ENCODE measurements around the gene MDK.
"Not testable (repeated sequence)": the region's sequence is repeated elsewhere in the genome, so short reads cannot be mapped to it uniquely, and the experiment has no call there.

MDK gene

DNA sequence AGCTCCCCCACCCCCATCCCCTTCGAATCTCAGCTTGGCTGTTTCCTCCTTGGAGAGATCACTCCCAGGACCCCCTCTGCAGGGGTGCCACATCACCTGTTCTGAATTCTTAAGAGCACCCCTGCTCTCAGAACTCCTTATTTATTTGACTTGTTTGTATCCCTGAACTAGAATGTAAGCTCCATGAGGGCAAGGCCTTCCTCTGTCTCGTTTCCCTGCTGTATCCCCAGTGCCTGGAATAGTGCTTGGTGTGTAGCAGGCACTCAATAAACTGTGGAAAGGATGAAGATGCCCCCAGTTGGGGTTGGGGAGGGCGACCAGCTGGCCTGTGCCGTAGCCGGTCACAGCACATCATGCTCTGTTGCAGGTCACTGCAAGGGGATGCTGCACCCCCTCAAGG is 3.6 kb upstream of the MDK start:
- no peaks in the 10 kb centered on the region for H3K27me3 ChIP-seq (replicated peaks)
- TF ChIP-seq, protein P1, sequence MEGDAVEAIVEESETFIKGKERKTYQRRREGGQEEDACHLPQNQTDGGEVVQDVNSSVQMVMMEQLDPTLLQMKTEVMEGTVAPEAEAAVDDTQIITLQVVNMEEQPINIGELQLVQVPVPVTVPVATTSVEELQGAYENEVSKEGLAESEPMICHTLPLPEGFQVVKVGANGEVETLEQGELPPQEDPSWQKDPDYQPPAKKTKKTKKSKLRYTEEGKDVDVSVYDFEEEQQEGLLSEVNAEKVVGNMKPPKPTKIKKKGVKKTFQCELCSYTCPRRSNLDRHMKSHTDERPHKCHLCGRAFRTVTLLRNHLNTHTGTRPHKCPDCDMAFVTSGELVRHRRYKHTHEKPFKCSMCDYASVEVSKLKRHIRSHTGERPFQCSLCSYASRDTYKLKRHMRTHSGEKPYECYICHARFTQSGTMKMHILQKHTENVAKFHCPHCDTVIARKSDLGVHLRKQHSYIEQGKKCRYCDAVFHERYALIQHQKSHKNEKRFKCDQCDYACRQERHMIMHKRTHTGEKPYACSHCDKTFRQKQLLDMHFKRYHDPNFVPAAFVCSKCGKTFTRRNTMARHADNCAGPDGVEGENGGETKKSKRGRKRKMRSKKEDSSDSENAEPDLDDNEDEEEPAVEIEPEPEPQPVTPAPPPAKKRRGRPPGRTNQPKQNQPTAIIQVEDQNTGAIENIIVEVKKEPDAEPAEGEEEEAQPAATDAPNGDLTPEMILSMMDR (IDR thresholded peaks at IDR 0.05; ENCODE audit: low read depth, low read length, missing control alignments), result no peak
- no peak overlapping the region for H3K27ac ChIP-seq
- in situ Hi-C loops (cut with HindIII; ENCODE audit: low pct_ligation_motif_present, low sequenced_read_pairs), result no loop called here
- no peak overlapping the region for H3K4me3 ChIP-seq (ENCODE audit: low read depth, low read length)
- H3K36me3 ChIP-seq (replicated peaks), result peaks cover 37% of the 10 kb centered on the region
- no peak for DNase-seq

DNA sequence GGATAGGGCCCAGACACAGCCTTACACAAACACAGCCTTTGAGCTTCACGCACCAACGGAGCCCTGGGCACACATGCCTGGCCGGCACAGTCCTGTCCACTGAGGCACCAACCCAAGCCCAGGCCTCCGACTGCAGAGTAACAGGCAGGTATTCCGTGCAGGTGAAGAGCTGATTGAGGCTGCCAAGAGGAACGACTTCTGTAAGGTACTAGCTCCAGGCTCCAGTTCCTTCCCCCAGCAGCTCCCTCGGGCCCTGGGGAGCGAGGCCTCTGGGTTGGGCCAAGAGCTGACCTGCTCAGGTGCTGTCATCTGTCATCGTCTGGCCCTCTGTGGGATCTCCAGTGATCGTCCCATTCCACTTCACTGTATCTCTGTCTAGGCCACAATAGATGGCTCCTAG is 3.2 kb upstream of the MDK start:
- Histone ChIP-seq H3K36me3 (replicated peaks) (peaks cover 36% of the 10 kb centered on the region), H3K27me3 (replicated peaks) (no peaks in the 10 kb centered on the region), H3K27ac (no peak overlapping the region), H3K4me3 (ENCODE audit: low read depth, low read length) (no peak overlapping the region)
- TF ChIP-seq, protein P1 (IDR thresholded peaks at IDR 0.05; ENCODE audit: low read depth, low read length, missing control alignments), result no peak
- no peak for DNase-seq
- in situ Hi-C loops (cut with HindIII; ENCODE audit: low pct_ligation_motif_present, low sequenced_read_pairs), result no loop called here

DNA sequence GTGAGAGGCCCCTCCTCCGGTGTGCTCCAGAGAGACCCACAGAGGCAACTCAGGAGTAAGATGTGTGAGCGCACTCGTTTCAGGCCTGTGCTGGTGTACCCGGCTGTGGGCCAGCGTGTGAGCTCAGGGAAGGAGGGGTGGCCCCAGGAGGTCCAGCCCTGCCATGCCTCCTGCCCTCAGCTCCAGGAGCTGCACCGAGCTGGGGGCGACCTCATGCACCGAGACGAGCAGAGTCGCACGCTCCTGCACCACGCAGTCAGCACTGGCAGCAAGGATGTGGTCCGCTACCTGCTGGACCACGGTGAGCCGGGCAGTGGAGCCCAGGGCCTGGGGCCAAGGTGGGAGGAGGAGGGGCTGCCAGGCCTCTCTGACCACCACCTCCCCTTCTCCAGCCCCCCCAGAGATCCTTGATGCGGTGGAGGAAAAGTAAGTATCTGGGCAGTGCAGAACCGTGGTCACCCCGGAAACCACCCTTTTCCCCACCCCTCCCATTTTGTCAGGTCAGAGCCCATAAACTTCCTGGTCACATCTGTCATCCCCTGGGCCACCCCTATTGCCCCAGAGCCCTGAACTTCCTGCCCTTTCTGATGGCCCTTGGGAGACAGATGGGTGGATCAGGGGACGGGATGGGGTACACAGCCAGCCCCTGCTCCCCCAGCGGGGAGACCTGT is 2.5 kb upstream of the MDK start:
- Histone ChIP-seq H3K27ac (no peak overlapping the region), H3K36me3 (replicated peaks) (peaks cover 36% of the 10 kb centered on the region), H3K27me3 (replicated peaks) (no peaks in the 10 kb centered on the region), H3K4me3 (ENCODE audit: low read depth, low read length) (no peak overlapping the region)
- TF ChIP-seq, protein P1 (IDR thresholded peaks at IDR 0.05; ENCODE audit: low read depth, low read length, missing control alignments), result no peak
- in situ Hi-C loops (cut with HindIII; ENCODE audit: low pct_ligation_motif_present, low sequenced_read_pairs), result no loop called here
- DNase-seq, result no peak

DNA sequence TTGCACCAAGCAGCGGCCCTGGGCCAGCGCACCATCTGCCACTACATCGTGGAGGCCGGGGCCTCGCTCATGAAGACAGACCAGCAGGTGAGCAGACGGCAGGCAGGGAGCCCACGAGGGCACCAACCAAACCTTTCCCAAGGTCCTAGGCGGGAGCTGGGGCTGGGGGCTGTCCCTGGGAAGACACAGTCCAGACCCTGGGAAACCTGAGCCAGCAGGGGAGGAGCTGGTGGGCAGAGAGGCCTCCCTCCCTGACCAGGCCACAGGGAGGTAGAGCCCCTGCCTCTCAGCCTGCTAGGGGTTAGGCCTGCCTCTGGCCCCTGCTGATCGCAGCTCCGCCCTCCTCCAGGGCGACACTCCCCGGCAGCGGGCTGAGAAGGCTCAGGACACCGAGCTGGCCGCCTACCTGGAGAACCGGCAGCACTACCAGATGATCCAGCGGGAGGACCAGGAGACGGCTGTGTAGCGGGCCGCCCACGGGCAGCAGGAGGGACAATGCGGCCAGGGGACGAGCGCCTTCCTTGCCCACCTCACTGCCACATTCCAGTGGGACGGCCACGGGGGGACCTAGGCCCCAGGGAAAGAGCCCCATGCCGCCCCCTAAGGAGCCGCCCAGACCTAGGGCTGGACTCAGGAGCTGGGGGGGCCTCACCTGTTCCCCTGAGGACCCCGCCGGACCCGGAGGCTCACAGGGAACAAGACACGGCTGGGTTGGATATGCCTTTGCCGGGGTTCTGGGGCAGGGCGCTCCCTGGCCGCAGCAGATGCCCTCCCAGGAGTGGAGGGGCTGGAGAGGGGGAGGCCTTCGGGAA is 1.8 kb upstream of the MDK start:
- H3K27ac ChIP-seq; H3K27me3 ChIP-seq (replicated peaks); DNase-seq; H3K4me3 ChIP-seq (ENCODE audit: low read depth, low read length); in situ Hi-C loops (cut with HindIII; ENCODE audit: low pct_ligation_motif_present, low sequenced_read_pairs): not testable (repeated sequence)
- H3K36me3 ChIP-seq (replicated peaks), result peaks cover 29% of the 10 kb centered on the region

DNA sequence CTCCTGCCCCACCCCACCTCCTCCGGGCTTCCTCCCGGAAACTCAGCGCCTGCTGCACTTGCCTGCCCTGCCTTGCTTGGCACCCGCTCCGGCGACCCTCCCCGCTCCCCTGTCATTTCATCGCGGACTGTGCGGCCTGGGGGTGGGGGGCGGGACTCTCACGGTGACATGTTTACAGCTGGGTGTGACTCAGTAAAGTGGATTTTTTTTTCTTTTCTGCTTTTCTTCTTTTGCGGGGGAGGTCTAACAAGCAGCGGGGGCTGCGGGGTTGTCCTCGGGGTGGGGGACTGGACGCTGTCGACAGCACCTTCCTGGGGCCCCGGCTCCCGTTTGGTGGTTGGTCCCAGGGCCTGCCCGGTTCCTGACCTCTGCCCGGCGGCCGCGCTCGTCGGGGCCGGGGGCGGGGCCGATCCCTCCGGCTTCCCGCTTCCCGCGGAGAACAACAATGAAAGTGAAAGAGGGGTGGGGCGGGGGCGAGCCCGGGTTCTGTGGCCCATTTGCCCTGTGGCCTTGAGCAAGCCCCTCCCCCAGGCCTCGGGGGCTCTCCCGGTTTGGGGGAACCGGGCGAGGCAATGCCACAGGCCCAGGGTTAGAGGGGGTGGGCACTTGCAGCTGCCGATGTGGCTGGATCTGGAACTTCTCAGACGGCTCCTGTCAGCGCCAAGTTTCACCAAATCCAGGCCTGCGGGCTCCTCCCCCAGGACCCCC is 975 bp upstream of the MDK start:
- DNase-seq, result no peak
- peaks cover 21% of the 10 kb centered on the region for H3K36me3 ChIP-seq (replicated peaks)
- H3K27me3 ChIP-seq (replicated peaks), result no peaks in the 10 kb centered on the region
- in situ Hi-C loops (cut with HindIII; ENCODE audit: low pct_ligation_motif_present, low sequenced_read_pairs), result no loop called here
- TF ChIP-seq, protein P1 (IDR thresholded peaks at IDR 0.05; ENCODE audit: low read depth, low read length, missing control alignments), result no peak
- H3K27ac ChIP-seq, result peak overlapping the region; percentile 50
- H3K4me3 ChIP-seq (ENCODE audit: low read depth, low read length), result peak overlapping the region; percentile 59
